Adrenal gland (tissue), 5 donors: Measurements from ENCODE around the gene TNNT2.

Experiments used
- POLR2A ChIP-seq, 2 donors: fragments of 450-650 bp; IDR thresholded peaks; one replicate each; pipeline ENCODE4 v1.6.1; 2017; ENCODE audit warnings: antibody characterized with exemption in 2 of 2, mild to moderate bottlenecking in 2 of 2, moderate library complexity in 1 of 2
- TF ChIP-seq, protein P1 (sequence below), 6 experiments: fragments of 450-650 bp in 4 of 6; fragments of 200-600 bp in 2 of 6; sonication (generic) in 1 of 6; IDR thresholded peaks; 1 replicate in 5 of 6; 2 replicates in 1 of 6; pipeline versions ENCODE4 v1.5.1 to v1.8.0; 2016 to 2021; ENCODE audit warnings: antibody characterized with exemption in 6 of 6, mild to moderate bottlenecking in 2 of 6, moderate library complexity in 1 of 6
- donor health status: DM: no; HTN: no; CAD: no.

DNA sequence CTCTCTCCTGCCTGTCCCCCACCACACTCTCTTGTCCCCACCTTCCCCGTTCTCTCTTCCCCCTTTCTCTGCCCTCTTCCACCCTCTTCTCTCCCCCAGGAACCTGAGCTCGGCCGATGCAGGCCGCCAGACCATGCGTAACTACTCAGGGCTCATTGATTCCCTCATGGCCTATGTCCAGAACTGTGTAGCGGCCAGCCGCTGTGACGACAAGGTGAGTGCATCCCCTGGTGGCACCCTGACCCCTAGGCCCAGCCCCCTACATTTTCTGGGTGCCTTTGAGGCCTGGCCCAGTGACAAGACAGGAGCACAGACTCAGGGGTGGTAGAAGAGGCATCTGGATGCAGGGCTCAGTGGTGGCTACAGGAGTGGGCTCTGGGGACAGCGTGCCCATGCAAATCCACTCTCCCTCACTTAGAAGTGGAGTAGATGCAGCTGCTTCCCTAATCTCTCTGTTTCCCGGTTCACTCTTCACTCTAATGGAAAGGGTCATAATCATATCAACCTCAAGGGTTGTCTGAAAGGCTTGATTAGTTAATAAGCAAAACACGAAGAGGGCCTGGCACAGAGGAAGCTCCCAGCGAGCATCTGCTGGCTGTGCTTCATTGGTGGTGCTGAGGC is 57.2 kb downstream of the TNNT2 start:
- TF ChIP-seq, protein P1, sequence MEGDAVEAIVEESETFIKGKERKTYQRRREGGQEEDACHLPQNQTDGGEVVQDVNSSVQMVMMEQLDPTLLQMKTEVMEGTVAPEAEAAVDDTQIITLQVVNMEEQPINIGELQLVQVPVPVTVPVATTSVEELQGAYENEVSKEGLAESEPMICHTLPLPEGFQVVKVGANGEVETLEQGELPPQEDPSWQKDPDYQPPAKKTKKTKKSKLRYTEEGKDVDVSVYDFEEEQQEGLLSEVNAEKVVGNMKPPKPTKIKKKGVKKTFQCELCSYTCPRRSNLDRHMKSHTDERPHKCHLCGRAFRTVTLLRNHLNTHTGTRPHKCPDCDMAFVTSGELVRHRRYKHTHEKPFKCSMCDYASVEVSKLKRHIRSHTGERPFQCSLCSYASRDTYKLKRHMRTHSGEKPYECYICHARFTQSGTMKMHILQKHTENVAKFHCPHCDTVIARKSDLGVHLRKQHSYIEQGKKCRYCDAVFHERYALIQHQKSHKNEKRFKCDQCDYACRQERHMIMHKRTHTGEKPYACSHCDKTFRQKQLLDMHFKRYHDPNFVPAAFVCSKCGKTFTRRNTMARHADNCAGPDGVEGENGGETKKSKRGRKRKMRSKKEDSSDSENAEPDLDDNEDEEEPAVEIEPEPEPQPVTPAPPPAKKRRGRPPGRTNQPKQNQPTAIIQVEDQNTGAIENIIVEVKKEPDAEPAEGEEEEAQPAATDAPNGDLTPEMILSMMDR (IDR thresholded peaks at IDR 0.05): no peak
- no peak for TF ChIP-seq POLR2A (IDR thresholded peaks at IDR 0.05)
